ENCODE results near the gene LILRB3. TPM values are rescaled to one million over a fixed set of nuclear protein-coding genes. Genes with fewer than 3 reads are reported as not detected.
"Not testable (repeated sequence)": the region's sequence is repeated elsewhere in the genome, so short reads cannot be mapped to it uniquely, and the experiment has no call there.

The LILRB3 gene
- 1.1 TPM for total RNA-seq

DNA sequence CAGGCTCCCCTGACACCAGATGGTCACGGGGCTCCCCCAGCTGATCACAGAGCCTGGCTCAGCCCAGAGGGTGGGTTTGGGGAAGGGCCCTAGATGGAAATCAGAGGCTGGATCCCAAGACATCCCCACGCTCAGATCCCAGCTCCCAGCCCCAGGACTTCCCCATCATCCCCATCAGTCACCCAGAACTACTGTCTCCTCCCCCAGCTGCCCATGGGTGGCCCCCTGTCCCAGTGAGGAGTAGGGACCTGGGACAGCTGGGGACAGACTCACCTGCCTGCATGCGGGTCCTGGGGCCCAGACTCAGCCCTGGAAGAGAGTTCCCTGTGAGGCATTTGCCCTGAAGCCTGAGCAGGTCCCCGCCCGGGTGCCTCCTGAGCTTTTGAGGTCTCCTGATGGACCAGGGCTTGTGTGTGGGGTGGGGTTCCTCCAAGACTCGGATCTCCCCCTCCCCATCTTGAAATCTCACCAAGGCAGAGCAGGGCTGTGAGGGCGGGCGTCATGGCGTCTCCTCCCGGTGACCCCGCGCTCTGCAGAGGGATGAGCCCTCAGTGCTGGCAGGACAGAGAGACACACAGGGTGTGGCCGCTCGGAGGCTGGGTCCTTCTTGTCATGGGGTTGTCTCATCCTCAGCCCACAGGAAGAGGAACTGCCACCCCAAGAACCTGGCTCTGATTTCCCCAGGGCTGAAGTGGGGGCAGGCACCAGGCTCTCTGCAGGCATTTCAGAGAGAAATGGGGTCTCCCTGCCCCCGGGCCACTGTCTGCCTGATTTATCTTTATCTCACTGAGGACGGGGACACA is at the start of gene LILRB3:
LILRB3 (minus strand) TSS at position 534 of the 803 bp plus-strand sequence; CDS start at position 503, 31 bp downstream.
- not testable (repeated sequence) for DNase-seq (ENCODE audit: low read depth in 2 of 3, low spot score in 2 of 3)

DNA sequence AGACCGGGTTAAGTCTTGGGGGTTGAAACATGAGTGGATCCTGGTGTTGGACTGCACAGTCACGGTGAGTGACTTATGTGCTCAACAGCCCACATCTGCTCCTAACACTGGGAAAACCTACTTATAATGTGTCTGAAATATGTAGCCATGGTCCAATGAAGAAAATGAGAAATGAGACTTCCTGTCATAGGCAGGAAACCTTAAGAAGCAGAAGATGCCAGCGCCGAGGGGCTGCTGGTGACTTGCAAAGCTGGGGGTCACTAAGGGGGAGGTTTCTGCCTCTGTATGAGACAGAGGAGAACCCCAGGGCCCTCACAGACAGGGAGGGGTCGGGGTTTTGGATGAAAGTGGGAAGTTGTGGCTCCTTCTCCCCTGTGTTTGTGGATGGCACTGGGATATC is 49.4 kb upstream of the LILRB3 start:
- DNase-seq (ENCODE audit: low read depth in 2 of 3, low spot score in 2 of 3) = not testable (repeated sequence)

DNA sequence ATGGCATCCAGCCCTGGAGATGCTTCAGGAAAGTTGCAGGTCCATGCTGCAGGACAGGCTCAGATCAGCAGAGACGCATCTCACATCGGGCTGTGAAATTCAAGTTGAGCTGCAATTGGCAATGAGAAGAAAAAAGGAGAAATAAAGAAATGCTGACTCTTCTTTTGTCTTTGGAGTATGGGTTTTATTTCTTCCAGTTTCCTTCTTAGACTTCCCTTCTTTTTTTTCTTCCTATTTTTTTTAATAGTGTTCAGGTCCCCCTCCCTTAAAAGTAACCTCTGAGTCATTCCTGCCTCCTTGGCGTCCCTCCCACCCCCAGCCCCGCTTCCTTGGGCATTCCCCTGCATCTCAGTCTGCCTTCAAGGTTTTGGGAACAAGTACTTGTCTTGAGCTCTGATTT is 48.8 kb upstream of the LILRB3 start:
- DNase-seq (ENCODE audit: low read depth in 2 of 3, low spot score in 2 of 3) = not testable (repeated sequence)

DNA sequence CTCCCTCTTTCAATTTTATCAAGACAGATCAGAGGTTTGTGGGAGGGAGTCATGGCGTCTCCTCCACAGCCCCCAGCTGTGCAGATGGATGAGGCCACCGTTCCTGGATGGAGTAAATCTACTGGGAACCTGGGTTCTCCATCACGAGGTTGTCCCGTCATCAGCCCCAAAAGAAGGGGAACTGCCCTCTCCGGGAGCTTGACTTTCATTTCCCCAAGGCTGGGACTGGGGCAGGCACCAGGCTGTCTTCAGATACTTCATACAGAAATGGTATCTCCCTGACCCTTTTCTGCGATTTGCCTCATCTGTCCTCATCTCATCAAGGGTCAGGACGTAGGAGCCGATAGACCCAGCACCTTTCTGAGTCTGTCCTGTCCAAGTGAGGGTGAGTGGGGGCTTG is 48.3 kb upstream of the LILRB3 start:
- DNase-seq (ENCODE audit: low read depth in 2 of 3, low spot score in 2 of 3) = no peak

DNA sequence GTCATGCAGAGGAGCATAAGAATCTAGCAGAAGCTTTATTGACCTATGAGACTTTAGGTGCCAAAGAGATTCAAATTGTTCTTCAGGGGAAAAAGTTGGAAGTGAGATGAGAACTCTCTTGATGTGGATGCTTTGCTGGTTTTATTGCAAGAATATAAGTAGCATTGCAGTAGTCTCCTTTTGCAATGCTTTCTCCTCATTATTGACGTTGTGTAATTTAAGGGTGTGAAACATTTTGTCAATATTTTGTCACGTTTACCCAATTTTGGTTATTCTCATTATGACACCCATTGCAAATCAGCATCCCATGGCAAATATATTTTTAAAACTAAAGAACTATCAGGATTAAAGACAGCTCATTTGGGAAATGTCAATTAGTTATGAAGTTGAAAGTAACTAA is 46.1 kb upstream of the LILRB3 start:
- no peak for DNase-seq (ENCODE audit: low read depth in 2 of 3, low spot score in 2 of 3)

DNA sequence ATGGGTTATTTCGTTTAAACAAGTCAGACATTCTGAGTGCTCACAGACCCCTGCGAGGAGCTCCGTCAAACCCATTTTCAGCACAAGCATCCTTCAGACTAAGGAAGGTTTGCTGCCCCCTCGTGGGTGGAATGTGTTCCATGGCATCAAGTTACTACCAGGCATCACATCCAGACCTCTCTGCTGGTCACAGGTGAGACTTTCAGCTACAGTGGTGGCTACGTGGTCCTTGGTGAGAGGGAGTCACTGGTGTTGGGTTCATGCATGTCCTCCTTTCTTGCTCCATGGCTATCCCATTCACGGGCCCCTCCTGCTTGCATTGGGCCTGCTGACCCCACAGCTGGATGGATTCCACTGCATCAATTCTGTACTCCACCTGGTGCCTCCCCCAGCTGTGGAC is 43.3 kb upstream of the LILRB3 start:
- peak in 2 of 3 donors; percentile 75 to 88 for DNase-seq (ENCODE audit: low read depth in 2 of 3, low spot score in 2 of 3)

DNA sequence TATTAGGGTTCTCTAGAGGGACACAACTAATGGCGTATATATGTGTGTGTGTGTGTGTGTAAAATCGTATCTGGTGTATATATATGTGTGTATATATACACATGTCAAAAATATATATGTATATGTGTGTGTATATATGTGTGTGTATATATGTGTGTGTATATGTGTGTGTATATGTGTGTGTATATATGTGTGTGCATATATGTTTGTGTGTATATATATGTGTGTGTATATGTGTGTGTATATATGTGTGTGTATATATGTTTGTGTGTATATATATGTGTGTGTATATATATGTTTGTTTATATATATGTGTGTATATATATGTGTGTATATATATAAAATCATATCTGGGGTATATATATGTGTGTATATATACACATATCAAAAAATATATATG is 39.7 kb upstream of the LILRB3 start:
- DNase-seq (ENCODE audit: low read depth in 2 of 3, low spot score in 2 of 3) = no peak

DNA sequence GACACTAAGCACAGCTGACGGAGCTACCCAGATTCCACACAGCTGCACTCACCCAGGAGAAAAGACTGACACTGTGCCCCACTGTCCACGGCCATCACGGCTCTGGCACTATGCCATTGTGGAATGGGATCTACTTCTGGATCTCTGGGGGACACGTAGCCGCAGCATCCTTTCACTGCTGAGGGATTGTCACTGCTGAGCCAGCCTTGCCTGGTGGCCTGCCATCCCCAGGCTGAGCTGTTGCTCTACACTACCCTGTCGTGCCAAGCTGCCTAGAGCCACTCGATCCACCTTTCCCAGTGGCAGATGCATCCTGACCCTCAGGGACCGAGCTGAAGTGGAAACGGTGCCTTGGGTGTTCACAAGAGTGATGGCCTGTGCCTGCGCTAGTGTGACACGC is 39.3 kb upstream of the LILRB3 start:
- no peak for DNase-seq (ENCODE audit: low read depth in 2 of 3, low spot score in 2 of 3)

DNA sequence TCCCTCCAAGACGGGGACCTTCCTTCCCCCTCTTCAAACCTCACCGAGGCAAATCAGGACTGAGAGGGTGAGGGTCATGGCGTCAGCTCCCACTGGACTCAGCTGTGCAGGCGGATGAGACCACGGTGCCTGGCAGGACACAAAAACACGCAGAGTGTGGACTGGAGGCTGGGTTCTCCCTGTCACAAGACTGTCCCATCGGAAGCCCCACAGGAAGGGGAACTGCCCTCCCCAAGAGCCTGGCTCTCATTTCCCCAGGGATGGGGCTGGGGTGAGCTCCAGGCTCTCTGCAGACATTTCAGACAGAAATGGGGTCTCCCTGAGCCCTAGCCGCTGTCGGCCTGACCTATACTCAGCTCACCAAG is 34.3 kb upstream of the LILRB3 start, which contains the start of gene LILRB5:
LILRB5 (minus strand) TSS at position 158 of the 365 bp plus-strand sequence; CDS start at position 78, 80 bp downstream.
- DNase-seq (ENCODE audit: low read depth in 2 of 3, low spot score in 2 of 3) = no peak

DNA sequence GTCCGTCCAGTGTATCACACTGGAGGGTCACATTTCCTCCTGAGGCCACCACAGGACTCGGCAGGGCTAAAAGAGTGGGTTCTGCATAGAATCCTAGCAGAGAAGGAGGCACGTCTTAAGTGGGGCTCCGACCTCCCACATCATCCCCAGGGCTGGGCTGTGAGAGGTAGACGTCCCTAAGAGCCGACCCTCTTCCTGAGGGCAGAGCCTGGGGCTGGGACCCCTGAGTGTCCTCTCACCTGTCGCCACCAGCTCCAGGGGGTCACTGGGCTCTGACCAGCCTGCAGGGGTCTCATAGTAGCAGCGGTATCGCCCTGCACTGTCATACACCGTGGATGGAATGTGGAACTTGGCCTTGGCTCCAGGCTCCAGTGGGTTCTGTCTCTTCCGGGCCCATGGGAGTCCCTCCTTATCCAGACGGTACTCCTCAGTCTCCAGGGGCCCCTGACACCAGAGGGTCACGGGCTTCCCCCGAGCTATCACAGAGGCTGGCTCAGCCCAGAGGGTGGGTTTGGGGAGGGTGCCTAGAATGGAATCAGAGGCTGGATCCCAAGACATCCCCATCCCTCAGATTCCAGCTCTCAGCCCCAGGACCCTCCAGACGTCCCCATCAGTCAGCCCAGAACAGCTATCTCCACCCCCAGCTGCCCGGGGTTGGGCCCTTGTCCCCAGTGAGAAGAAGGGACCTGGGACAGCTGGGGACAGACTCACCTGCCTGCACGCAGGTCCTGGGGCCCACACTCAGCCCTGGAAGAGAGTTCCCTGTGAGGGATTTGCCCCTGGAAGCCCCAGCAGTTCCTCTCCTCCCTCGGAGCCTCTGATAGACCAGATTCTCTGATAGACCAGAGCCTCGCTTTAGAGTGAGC is 33.7 kb upstream of the LILRB3 start:
- DNase-seq (ENCODE audit: low read depth in 2 of 3, low spot score in 2 of 3) = no peak

DNA sequence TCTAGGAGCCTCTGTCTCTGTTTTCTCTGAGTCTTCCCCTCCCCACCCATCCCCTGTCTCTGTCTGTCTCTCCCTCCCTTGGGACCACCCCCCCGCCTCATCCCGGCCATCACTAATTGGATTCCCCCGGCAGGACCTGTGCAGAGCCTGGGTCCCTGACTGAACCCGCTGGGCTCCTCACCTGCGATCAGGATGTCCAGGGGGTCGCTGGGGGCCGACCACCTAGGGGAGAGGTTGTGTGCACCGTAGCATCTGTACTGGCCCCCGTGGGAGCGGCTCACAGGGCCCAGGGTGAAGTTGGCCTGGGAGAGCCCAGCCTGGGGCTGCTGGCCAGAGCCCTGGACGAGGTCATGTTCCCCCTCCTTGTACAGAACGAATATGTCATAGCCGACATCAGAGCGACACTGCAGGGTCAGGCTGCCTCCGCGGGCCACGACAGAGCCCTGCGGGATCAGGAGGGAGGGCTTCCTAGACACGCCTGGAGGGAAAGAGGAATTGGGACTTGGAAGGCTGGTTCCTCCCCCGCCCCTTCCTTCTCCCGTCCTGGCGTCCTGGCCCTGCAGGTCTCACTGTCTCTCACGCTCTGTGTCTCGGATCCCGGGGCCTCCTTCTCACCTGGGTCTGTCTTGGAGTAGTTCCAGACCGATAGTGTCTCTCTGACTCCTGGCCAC is 32.4 kb upstream of the LILRB3 start:
- no peak for DNase-seq (ENCODE audit: low read depth in 2 of 3, low spot score in 2 of 3)

DNA sequence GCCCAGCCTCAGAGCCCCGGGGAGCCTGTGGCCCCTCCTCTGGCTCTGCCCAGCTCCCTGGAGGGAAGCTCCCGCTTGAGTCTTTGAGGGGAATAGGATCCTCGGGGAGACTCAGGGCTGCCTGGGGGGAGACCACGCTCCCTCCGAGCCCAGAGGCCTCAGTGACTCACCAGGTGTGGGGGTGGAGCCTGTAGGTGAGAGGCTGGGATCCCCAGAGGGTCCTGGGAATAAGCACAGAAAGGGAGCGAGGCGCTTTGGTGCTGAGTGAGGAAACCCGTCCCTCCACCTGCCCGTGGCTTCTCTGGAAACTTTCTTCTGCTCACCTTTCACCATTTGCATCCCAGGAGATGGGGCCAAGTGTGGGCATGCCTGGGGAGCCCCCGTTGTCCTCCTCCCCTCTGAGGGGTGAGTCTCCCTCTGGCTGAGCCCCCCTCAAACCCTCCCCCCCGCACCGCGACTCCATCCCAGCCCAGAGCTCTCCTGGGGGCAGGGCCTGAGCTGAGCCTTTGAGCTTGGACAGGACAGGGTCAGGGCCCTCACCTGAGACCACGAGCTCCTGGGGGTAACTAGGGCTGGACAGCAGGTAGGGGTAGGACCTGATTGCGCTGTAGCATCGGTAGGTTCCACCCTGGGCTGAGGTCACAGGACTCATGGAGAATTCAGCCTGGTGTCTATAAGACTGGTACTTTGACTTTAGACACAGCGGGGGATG is 31.5 kb upstream of the LILRB3 start:
- DNase-seq (ENCODE audit: low read depth in 2 of 3, low spot score in 2 of 3) = no peak

DNA sequence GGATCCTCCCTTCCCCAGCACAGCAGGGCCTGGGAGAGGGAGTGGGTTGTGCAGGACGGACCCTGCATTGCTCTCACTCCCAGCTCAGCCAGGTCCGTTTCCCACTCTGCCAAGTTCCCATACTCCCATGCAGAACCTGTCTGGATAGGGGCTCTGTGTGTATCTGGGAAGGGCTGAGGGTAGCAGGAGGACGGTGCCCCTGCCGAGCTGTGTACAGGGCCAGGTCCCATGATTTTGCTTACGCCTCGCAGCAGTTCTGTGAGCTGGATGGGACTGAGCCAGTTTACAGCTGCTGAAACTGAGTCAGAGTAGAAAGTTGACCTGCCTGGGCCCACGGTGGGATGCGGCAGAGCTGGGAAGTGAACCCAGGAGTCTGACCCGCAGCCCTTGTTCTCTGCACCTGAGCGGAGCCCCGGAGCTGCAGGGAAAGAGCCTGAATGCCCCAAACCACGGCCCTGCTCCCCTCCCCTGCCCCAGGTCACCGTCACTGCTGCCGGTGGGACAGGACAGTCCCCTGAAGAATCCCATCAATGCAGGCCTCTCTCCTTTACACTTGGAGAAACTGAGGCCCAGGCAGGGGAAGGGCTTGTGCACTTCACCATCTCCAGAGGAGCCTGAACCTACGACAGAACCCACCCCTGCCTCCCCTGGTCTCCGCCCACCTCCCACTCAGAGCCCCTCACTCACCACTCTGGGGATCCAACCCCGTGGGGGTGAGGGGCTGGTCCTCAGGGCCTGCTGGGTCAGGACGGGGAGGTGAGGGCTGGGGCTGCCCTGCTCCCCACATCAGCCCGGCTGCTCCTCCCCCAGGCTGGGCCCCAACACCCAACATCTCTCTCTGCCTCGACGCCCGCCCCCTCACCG is 30.8 kb upstream of the LILRB3 start:
- DNase-seq (ENCODE audit: low read depth in 2 of 3, low spot score in 2 of 3) = no peak

DNA sequence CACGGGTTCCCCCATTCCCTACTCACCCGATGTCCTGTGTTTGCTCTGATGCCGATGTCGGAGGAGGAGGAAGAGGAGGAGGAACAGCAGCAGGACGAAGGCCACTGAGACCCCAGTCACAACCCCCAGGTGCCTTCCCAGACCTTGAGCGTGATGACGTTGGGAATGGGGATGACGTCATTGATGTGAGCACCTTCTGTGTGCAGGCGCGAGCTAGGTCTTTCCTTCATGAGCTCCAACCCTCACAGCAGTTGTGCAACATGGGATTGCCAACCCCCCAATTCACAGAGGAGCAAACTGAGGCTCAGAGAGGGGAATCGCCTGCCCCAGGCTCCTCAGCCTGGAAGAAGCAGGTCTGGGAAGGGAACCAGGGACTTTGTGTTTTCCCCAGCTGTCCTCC is 30.0 kb upstream of the LILRB3 start:
- DNase-seq (ENCODE audit: low read depth in 2 of 3, low spot score in 2 of 3) = no peak

DNA sequence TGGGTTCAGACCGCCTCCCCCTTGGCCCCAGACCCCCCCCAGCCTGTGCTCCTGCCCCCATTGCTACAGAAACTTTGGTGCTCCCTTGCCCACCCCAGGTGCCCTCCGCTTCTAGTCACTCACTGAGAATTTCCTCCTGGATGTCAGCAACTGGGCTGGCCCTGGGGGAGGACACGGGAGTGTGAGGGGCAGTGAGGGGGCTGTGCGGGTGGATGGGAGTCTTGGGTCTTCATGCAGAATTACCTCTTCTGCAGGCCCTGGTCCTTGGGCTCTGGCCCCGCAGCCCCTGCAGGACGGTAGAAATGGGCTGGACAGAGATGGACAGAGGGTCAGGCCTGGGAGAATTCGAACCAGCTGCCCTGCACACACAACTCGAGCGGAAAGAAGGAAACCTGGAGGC is 29.4 kb upstream of the LILRB3 start:
- DNase-seq (ENCODE audit: low read depth in 2 of 3, low spot score in 2 of 3) = no peak

DNA sequence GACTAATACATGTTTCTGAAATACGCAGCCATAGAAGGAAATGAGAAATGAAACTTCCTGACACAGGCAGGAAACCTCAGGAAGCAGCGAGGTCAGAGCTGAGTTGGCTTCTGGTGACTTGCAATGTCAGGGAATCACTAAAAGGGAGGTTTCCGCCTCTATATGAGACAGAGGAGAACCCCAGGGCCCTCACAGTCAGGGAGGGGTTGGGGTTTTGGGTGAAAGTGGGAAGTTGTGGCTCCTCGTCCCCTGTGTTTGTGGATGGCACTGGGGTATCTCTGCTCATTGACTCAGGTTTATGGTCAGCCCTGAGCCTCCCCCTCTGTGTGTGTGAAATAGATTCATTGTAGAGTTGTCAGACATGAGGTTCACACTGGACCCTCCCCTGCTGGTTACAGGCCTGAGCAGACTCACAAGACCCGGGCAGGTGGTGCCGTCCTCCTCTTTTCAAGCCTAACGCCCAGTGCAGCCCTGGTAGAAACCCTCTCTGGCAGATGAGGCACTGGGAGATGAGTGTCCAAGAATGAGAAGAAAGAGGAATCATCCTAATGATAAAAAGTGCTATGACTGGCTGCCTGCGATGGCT is 25.3 kb upstream of the LILRB3 start:
- DNase-seq (ENCODE audit: low read depth in 2 of 3, low spot score in 2 of 3) = peak in 2 of 3 donors; percentile 63 to 70

DNA sequence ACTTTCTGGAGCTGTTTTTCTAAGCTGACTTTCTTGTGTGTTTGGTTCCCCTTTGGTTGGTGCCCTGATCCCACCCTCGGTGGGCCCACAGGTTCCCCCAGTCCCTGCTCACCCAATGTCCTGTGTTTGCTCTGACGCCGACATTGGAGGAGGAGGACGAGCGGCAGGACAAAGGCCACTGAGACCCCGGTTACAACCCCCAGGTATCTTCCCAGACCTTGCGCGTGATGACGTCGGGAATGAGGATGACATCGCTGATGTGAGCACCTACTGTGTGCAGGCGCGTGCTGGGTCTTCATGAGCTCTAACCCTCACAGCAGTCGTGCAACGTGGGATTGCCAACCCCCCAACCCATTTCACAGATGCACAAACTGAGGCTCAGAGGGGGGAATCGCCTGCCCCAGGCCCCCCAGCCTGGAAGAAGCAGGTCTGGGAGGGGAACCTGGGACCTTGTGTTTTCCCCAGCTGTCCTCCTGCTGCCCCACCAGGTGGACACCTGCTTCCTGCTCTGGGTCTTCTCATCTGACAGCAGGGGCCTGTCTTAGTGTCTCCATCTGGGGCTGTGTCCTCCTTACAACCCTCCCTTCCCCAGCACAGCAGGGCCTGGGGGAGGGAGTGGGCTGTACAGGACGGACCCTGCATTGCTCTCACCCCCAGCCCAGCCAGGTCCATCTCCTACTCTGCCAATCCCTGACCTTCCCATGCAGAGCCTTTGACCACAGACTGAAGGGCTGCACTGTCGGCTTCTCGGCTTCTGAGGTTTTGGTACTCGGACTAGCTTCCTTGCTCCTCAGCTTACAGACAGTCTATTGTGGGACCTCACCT is 24.5 kb upstream of the LILRB3 start:
- DNase-seq (ENCODE audit: low read depth in 2 of 3, low spot score in 2 of 3) = no peak

DNA sequence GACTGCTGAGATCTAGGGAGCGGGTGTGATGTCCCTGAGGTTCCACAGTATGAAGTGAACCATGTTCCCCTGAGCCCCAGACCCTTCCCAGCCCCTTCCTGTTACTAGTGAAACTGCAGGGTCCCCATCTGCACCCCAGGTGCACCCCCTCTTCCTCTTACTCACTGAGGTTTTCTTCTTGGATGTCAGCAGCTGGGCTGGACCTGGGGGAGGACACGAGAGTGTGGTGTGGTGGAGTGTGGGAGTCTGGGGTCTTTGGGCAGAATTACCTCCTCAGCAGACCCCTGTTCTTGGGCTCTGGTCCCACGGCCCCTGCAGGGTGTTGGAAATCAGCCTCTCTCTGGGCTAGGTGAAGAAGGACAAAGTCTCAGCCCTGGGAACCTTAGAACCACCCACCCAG is 23.1 kb upstream of the LILRB3 start:
- no peak for DNase-seq (ENCODE audit: low read depth in 2 of 3, low spot score in 2 of 3)
